Measurements from ENCODE around the gene TNFRSF1A.

DNA sequence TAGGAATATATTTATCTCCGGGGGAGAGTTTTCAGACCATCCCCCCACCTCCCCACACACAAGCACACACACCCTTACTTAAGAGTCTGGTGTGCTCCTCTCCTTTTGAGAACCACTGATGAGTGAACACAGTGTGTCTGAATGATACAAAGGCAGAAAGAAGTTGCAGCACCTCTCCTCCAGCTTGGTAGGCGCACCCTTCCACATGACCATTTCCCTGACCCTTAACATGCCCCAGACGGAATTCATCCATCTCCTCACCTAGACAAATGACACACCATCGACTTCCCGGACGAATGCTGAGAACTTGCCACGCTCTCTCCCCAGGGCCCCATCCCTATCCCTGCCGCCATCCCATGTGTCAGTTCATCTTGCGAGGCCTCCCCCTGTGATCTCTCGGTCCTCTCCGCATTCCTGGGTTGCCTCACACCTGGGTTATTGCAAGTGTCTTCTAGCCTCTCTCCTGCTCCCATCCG, 3.9 kb downstream of the TNFRSF1A start:
- TF ChIP-seq FOXK1 (CRISPR knock-in tag; IDR thresholded peaks at IDR 0.05): no peak
- no peak for TF ChIP-seq CTCF (IDR thresholded peaks at IDR 0.05)
- no peak for TF ChIP-seq ATF3 (CRISPR knock-in tag; conservative IDR thresholded peaks at IDR 0.05)
- TF ChIP-seq, protein P1, sequence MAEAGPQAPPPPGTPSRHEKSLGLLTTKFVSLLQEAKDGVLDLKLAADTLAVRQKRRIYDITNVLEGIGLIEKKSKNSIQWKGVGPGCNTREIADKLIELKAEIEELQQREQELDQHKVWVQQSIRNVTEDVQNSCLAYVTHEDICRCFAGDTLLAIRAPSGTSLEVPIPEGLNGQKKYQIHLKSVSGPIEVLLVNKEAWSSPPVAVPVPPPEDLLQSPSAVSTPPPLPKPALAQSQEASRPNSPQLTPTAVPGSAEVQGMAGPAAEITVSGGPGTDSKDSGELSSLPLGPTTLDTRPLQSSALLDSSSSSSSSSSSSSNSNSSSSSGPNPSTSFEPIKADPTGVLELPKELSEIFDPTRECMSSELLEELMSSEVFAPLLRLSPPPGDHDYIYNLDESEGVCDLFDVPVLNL (CRISPR knock-in tag; IDR thresholded peaks at IDR 0.05; ENCODE audit: borderline replicate concordance, low read depth): no peak
